ENCODE results near the gene DUSP5. TPM values are rescaled to one million over a fixed set of nuclear protein-coding genes. Genes with fewer than 3 reads are reported as not detected.

Gene DUSP5
- total and polyA plus RNA-seq, 2 of the 4 experiments (the other 2 are of a cell fraction), result 42.1 to 48.1 TPM

GRCh38 chr10:110560012-110560411 lies 62.3 kb downstream of the DUSP5 start:
- POLR2A ChIA-PET (ENCODE audit: unreplicated experiment), result no interaction called here
- CTCF ChIA-PET, result interaction anchor here (0.6 kb wide), 1 partner anchor 204 kb away, joined by 3 read pairs; no protein-coding TSS in a partner anchor
- no peak overlapping the region for H3K27ac ChIP-seq (ENCODE audit: insufficient read depth, low read length)
- no peak overlapping the region for H2AK9ac ChIP-seq (replicated peaks; ENCODE audit: low read depth, low read length, poor library complexity)
- ATAC-seq (ENCODE audit: low read depth) (no peak), DNase-seq (no peak)
- H3K36me3 ChIP-seq (ENCODE audit: control insufficient read depth, insufficient read depth, low read length), result no peaks in the 10 kb centered on the region
- H3K56ac ChIP-seq (ENCODE audit: extremely low read depth, insufficient read depth, low read length), result no peak overlapping the region
- no peak overlapping the region for H4K8ac ChIP-seq (ENCODE audit: low read depth in 2 of 2, low read length in 2 of 2)
- intact Hi-C loops (cut with micrococcal nuclease), result no loop called here
- H3K4me3 ChIP-seq (ENCODE audit: insufficient read depth, low read depth, low read length), result no peak overlapping the region
- no peak overlapping the region for H2BK120ac ChIP-seq (ENCODE audit: low read depth, low read length)
- no peaks in the 10 kb centered on the region for H3K9me1 ChIP-seq (ENCODE audit: insufficient read depth, low read length)
- no TSS peak for BruUV-seq (replicated peaks)
- H3K4me1 ChIP-seq (ENCODE audit: control insufficient read depth, insufficient read depth, low read length), result peaks cover 1% of the 10 kb centered on the region; the same call in 1 of the 2 replicates
- H4K91ac ChIP-seq (ENCODE audit: insufficient read depth, low read depth, low read length), result no peak overlapping the region
- H3K9ac ChIP-seq (ENCODE audit: low read depth, low read length), result no peak overlapping the region
- WGBS, 2 experiments (ENCODE audit: extremely low coverage in 2 of 2, insufficient read length in 1 of 2), result no CpG with 5 or more reads among the region's 8 CpGs
- H3K23ac ChIP-seq (ENCODE audit: low read depth, low read length), result no peak overlapping the region
- H3K27me3 ChIP-seq (ENCODE audit: control insufficient read depth, insufficient read depth, low read length), result peaks cover 4% of the 10 kb centered on the region; the same call in 1 of the 2 replicates
- H3K9me3 ChIP-seq (ENCODE audit: control insufficient read depth, insufficient read depth, low read length), result no peaks in the 10 kb centered on the region
- no peaks in the 10 kb centered on the region for H3K79me1 ChIP-seq (ENCODE audit: low read depth in 1 of 2, low read length in 2 of 2)
- no peak overlapping the region for H4K5ac ChIP-seq (ENCODE audit: low read depth, low read length)
- no peak overlapping the region for H3K14ac ChIP-seq (replicated peaks; ENCODE audit: low read depth, low read length)
- no peak overlapping the region for H2BK20ac ChIP-seq (ENCODE audit: low read depth, low read length)
- in situ Hi-C loops (cut with MboI; ENCODE audit: low sequenced_read_pairs), result loop anchor here (25.0 kb wide), 1 partner anchor 648 kb away; the partner anchor contains the start of gene XPNPEP1
- no peak overlapping the region for H2AFZ ChIP-seq (replicated peaks; ENCODE audit: low read length, poor library complexity)
- H4K20me1 ChIP-seq (ENCODE audit: insufficient read depth, low read length), result no peaks in the 10 kb centered on the region
- dilution Hi-C loops (cut with HindIII; ENCODE audit: low sequenced_read_pairs, unreplicated experiment), result no loop called here
- no peak overlapping the region for H3K4me2 ChIP-seq (ENCODE audit: low read depth, low read length)
- TF ChIP-seq FOS (IDR thresholded peaks at IDR 0.05; ENCODE audit: low read depth, low read length), result no peak
- TF ChIP-seq MAZ (IDR thresholded peaks at IDR 0.05; ENCODE audit: borderline replicate concordance, low read depth, low read length), result no peak
- no peak for TF ChIP-seq USF2 (IDR thresholded peaks at IDR 0.05; ENCODE audit: low read depth, low read length)
- TF ChIP-seq BHLHE40 (IDR thresholded peaks at IDR 0.05; ENCODE audit: low read depth, low read length), result no peak
- TF ChIP-seq RCOR1 (IDR thresholded peaks at IDR 0.05; ENCODE audit: insufficient replicate concordance, low read length), result no peak
- no peak for TF ChIP-seq SMC3 (IDR thresholded peaks at IDR 0.05; ENCODE audit: low read depth, low read length)
- TF ChIP-seq RFX5 (IDR thresholded peaks at IDR 0.05; ENCODE audit: low read depth, low read length), result no peak
- no peak for TF ChIP-seq RAD21 (IDR thresholded peaks at IDR 0.05; ENCODE audit: low read length)
- no peak for TF ChIP-seq NFE2L2 (IDR thresholded peaks at IDR 0.05; ENCODE audit: low read depth, low read length)
- TF ChIP-seq CHD1 (IDR thresholded peaks at IDR 0.05; ENCODE audit: low read depth, low read length), result no peak
- TF ChIP-seq MAFK (IDR thresholded peaks at IDR 0.05; ENCODE audit: low read depth, low read length), result no peak
- TF ChIP-seq MXI1 (IDR thresholded peaks at IDR 0.05; ENCODE audit: borderline replicate concordance, low read depth, low read length), result no peak
- TF ChIP-seq CEBPB (IDR thresholded peaks at IDR 0.05; ENCODE audit: low read depth, low read length), result no peak
- TF ChIP-seq ELK1 (IDR thresholded peaks at IDR 0.05; ENCODE audit: borderline replicate concordance, low read depth, low read length), result no peak
- no peak for TF ChIP-seq POLR2A (IDR thresholded peaks at IDR 0.05; ENCODE audit: low read depth, low read length)
- no peak overlapping the region for H3K4ac ChIP-seq (ENCODE audit: low read depth, low read length)
- no peak overlapping the region for H3K18ac ChIP-seq (ENCODE audit: low read depth, low read length)
- H2AK5ac ChIP-seq (ENCODE audit: low read depth, low read length), result no peak overlapping the region
- no peak overlapping the region for H2BK5ac ChIP-seq (ENCODE audit: low read depth, low read length, poor library complexity, severe bottlenecking)
- no peak overlapping the region for H2BK15ac ChIP-seq (ENCODE audit: low read depth, low read length)
